ENCODE measurements around the gene TBL2. TPM values are rescaled to one million over a fixed set of nuclear protein-coding genes. Genes with fewer than 3 reads are reported as not detected.
A peak's percentile ranks its signal among the peaks of the same experiment; 100 is the strongest.
"Not testable (repeated sequence)": the region's sequence is repeated elsewhere in the genome, so short reads cannot be mapped to it uniquely, and the experiment has no call there.

The TBL2 gene
- total RNA-seq, 1 donor from 2014 or later = 29.0 TPM

- no peaks in the 10 kb centered on the region for H3K9me3 ChIP-seq
- intact Hi-C loops (cut with DNase I) = no loop called here
- no peak overlapping the region for H3K4me3 ChIP-seq
- no peaks in the 10 kb centered on the region for H3K27me3 ChIP-seq
- H3K27ac ChIP-seq = no peak overlapping the region
- H3K36me3 ChIP-seq = no peaks in the 10 kb centered on the region
- H3K4me1 ChIP-seq = peaks cover 8% of the 10 kb centered on the region
- no peak for DNase-seq (ENCODE audit: extremely low spot score in 2 of 2)
- TF ChIP-seq POLR2A (IDR thresholded peaks at IDR 0.05) = no peak
- no peak for TF ChIP-seq CTCF (IDR thresholded peaks at IDR 0.05)
- TF ChIP-seq POLR2AphosphoS5 (IDR thresholded peaks at IDR 0.05; ENCODE audit: insufficient read depth in 1 of 2, low read depth in 1 of 2) = no peak
Observed at GRCh38 chr7:73526896-73527821, 51.2 kb downstream of the TBL2 start.

- DNase-seq (ENCODE audit: extremely low spot score in 2 of 2); H3K4me3 ChIP-seq; H3K27me3 ChIP-seq; H3K4me1 ChIP-seq; H3K36me3 ChIP-seq; H3K9me3 ChIP-seq; H3K27ac ChIP-seq; intact Hi-C loops (cut with DNase I): not testable (repeated sequence)
Observed at GRCh38 chr7:73526158-73526494, 52.3 kb downstream of the TBL2 start.

GRCh38 chr7:73522105-73522872, 56.1 kb downstream of the TBL2 start, which contains the start of gene BAZ1B:
BAZ1B (minus strand) TSS chr7:73522293; CDS start chr7:73521933, 360 bp downstream.
- H3K4me3 ChIP-seq = peak within 1 kb of the TSS; percentile 66 to 75
- peaks cover 42% of the 10 kb centered on the region for H3K4me1 ChIP-seq
- peak within 1 kb of the TSS; percentile 90 for H3K27ac ChIP-seq
- H3K27me3 ChIP-seq = no peaks in the 10 kb centered on the region
- no peaks in the 10 kb centered on the region for H3K9me3 ChIP-seq
- intact Hi-C loops (cut with DNase I) = loop anchor here (5.0 kb wide), 2 partner anchors 35 to 55 kb away; partner anchors contain the start of genes BCL7B and TBL2
- DNase-seq (ENCODE audit: extremely low spot score in 2 of 2) = peak; percentile 99
- peaks cover 0 to 1% of the 10 kb centered on the region in 2 donors for H3K36me3 ChIP-seq
- TF ChIP-seq POLR2AphosphoS5 (IDR thresholded peaks at IDR 0.05; ENCODE audit: insufficient read depth in 1 of 2, low read depth in 1 of 2) (peak; percentile 88 to 95), POLR2A (IDR thresholded peaks at IDR 0.05) (peak in 1 of 2 donors; percentile 44), CTCF (IDR thresholded peaks at IDR 0.05) (no peak)

GRCh38 chr7:73521636-73522104, 56.7 kb downstream of the TBL2 start:
- peaks cover 48% of the 10 kb centered on the region for H3K4me1 ChIP-seq
- H3K36me3 ChIP-seq = peaks cover 0 to 7% of the 10 kb centered on the region in 2 donors
- H3K27ac ChIP-seq = peak overlapping the region; percentile 90
- H3K9me3 ChIP-seq = no peaks in the 10 kb centered on the region
- DNase-seq (ENCODE audit: extremely low spot score in 2 of 2) = no peak
- no peaks in the 10 kb centered on the region for H3K27me3 ChIP-seq
- intact Hi-C loops (cut with DNase I) = loop anchor here (1.0 to 5.0 kb wide), 3 partner anchors 36 to 56 kb away; partner anchors contain the start of genes BCL7B and TBL2
- peak overlapping the region; percentile 66 to 75 for H3K4me3 ChIP-seq
- TF ChIP-seq POLR2A (IDR thresholded peaks at IDR 0.05) = no peak

- H3K4me1 ChIP-seq = peaks cover 48% of the 10 kb centered on the region
- TF ChIP-seq POLR2AphosphoS5 (IDR thresholded peaks at IDR 0.05; ENCODE audit: insufficient read depth in 1 of 2, low read depth in 1 of 2) (no peak), CTCF (IDR thresholded peaks at IDR 0.05) (no peak), POLR2A (IDR thresholded peaks at IDR 0.05) (no peak)
- peak overlapping the region; percentile 90 for H3K27ac ChIP-seq
- H3K4me3 ChIP-seq = peak overlapping the region; percentile 66 to 75
- H3K27me3 ChIP-seq = no peaks in the 10 kb centered on the region
- peaks cover 0 to 15% of the 10 kb centered on the region in 2 donors for H3K36me3 ChIP-seq
- no peaks in the 10 kb centered on the region for H3K9me3 ChIP-seq
- no peak for DNase-seq (ENCODE audit: extremely low spot score in 2 of 2)
- intact Hi-C loops (cut with DNase I) = loop anchor here (1.0 to 5.0 kb wide), 3 partner anchors 36 to 56 kb away; partner anchors contain the start of genes BCL7B and TBL2
Observed at GRCh38 chr7:73520673-73521635, 57.4 kb downstream of the TBL2 start.
